Effector memory CD4-positive, alpha-beta T cell (primary cell): ENCODE data around the gene FJX1.
A peak's percentile ranks its signal among the peaks of the same experiment; 100 is the strongest.

Experiments used
- DNase-seq, 3 donors: peaks; one replicate each; pipeline ENCODE4 v3.0.0-alpha.2; 2020
- H3K27ac ChIP-seq: 2 replicates; pipeline ENCODE4 v1.7.0; 2013; ENCODE audit warnings: mild to moderate bottlenecking, low read length, moderate library complexity; ENCODE audit not compliant: insufficient read depth, poor library complexity, severe bottlenecking
- H3K27me3 ChIP-seq: replicated peaks from 2 replicates; pipeline ENCODE4 v1.7.0; 2013; ENCODE audit warnings: mild to moderate bottlenecking, low read length; ENCODE audit not compliant: insufficient read depth, control insufficient read depth, poor library complexity, severe bottlenecking
- H3K36me3 ChIP-seq: 2 replicates; pipeline ENCODE4 v1.7.0; 2013; ENCODE audit warnings: mild to moderate bottlenecking, low read length, moderate library complexity; ENCODE audit not compliant: control insufficient read depth, insufficient read depth
- H3K4me1 ChIP-seq: 2 replicates; pipeline ENCODE4 v1.7.0; 2013; ENCODE audit warnings: low read length, mild to moderate bottlenecking; ENCODE audit not compliant: control insufficient read depth, insufficient read depth, poor library complexity, severe bottlenecking
- H3K4me3 ChIP-seq: 2 replicates; pipeline ENCODE4 v1.7.0; 2013; ENCODE audit warnings: low read length, low read depth, mild to moderate bottlenecking; ENCODE audit not compliant: insufficient read depth, poor library complexity, severe bottlenecking
- H3K9me3 ChIP-seq: 2 replicates; pipeline ENCODE4 v1.7.0; 2013; ENCODE audit warnings: mild to moderate bottlenecking, low read length, moderate library complexity; ENCODE audit not compliant: control insufficient read depth

Gene FJX1

GRCh38 chr11:35602979-35603378 is 15.3 kb upstream of the FJX1 start:
- Histone ChIP-seq H3K4me1 (no peaks in the 10 kb centered on the region), H3K27ac (no peak overlapping the region), H3K36me3 (no peaks in the 10 kb centered on the region), H3K27me3 (peaks cover 4% of the 10 kb centered on the region), H3K4me3 (no peak overlapping the region), H3K9me3 (no peaks in the 10 kb centered on the region)
- DNase-seq: no peak

- H3K27ac ChIP-seq: no peak overlapping the region
- no peak overlapping the region for H3K4me3 ChIP-seq
- DNase-seq: no peak
- no peaks in the 10 kb centered on the region for H3K9me3 ChIP-seq
- peaks cover under 1% of the 10 kb centered on the region for H3K27me3 ChIP-seq
- no peaks in the 10 kb centered on the region for H3K36me3 ChIP-seq
- H3K4me1 ChIP-seq: no peaks in the 10 kb centered on the region
Measured at GRCh38 chr11:35605706-35606105, 12.6 kb upstream of the FJX1 start.

GRCh38 chr11:35606206-35606605 is 12.1 kb upstream of the FJX1 start:
- H3K27me3 ChIP-seq: peaks cover 6% of the 10 kb centered on the region
- H3K27ac ChIP-seq: no peak overlapping the region
- DNase-seq: no peak
- H3K36me3 ChIP-seq: no peaks in the 10 kb centered on the region
- no peaks in the 10 kb centered on the region for H3K4me1 ChIP-seq
- H3K9me3 ChIP-seq: no peaks in the 10 kb centered on the region
- H3K4me3 ChIP-seq: no peak overlapping the region

- Histone ChIP-seq H3K9me3 (no peaks in the 10 kb centered on the region), H3K36me3 (no peaks in the 10 kb centered on the region), H3K27me3 (peaks cover 6% of the 10 kb centered on the region), H3K27ac (no peak overlapping the region), H3K4me1 (no peaks in the 10 kb centered on the region), H3K4me3 (no peak overlapping the region)
- DNase-seq: no peak
Measured at GRCh38 chr11:35608502-35608901, 9.8 kb upstream of the FJX1 start.

GRCh38 chr11:35609656-35610055 is 8.6 kb upstream of the FJX1 start:
- Histone ChIP-seq H3K4me1 (no peaks in the 10 kb centered on the region), H3K27me3 (peaks cover 6% of the 10 kb centered on the region), H3K27ac (no peak overlapping the region), H3K4me3 (no peak overlapping the region), H3K36me3 (no peaks in the 10 kb centered on the region), H3K9me3 (no peaks in the 10 kb centered on the region)
- DNase-seq: no peak

- no peak overlapping the region for H3K27ac ChIP-seq
- no peak overlapping the region for H3K4me3 ChIP-seq
- no peaks in the 10 kb centered on the region for H3K9me3 ChIP-seq
- H3K27me3 ChIP-seq: peaks cover 8% of the 10 kb centered on the region
- no peaks in the 10 kb centered on the region for H3K4me1 ChIP-seq
- DNase-seq: no peak
- no peaks in the 10 kb centered on the region for H3K36me3 ChIP-seq
Measured at GRCh38 chr11:35610631-35611030, 7.6 kb upstream of the FJX1 start.

- no peak for DNase-seq
- Histone ChIP-seq H3K27me3 (peaks cover 12% of the 10 kb centered on the region), H3K4me3 (no peak overlapping the region), H3K27ac (no peak overlapping the region), H3K4me1 (no peaks in the 10 kb centered on the region), H3K9me3 (no peaks in the 10 kb centered on the region), H3K36me3 (no peaks in the 10 kb centered on the region)
Measured at GRCh38 chr11:35611741-35612140, 6.5 kb upstream of the FJX1 start.

- H3K27me3 ChIP-seq: peaks cover 27% of the 10 kb centered on the region
- no peak overlapping the region for H3K27ac ChIP-seq
- no peak overlapping the region for H3K4me3 ChIP-seq
- H3K36me3 ChIP-seq: no peaks in the 10 kb centered on the region
- DNase-seq: no peak
- H3K9me3 ChIP-seq: no peaks in the 10 kb centered on the region
- peaks cover 17% of the 10 kb centered on the region for H3K4me1 ChIP-seq
Measured at GRCh38 chr11:35614939-35615569, 3.2 kb upstream of the FJX1 start.

- no peaks in the 10 kb centered on the region for H3K36me3 ChIP-seq
- H3K27ac ChIP-seq: no peak overlapping the region
- no peak overlapping the region for H3K4me3 ChIP-seq
- peaks cover 22% of the 10 kb centered on the region for H3K27me3 ChIP-seq
- DNase-seq: peak in 1 of 3 donors; percentile 12
- no peaks in the 10 kb centered on the region for H3K9me3 ChIP-seq
- peaks cover 18% of the 10 kb centered on the region for H3K4me1 ChIP-seq
Measured at GRCh38 chr11:35615921-35616900, 2.0 kb upstream of the FJX1 start.

GRCh38 chr11:35617316-35617686 is 959 bp upstream of the FJX1 start:
- peaks cover 18% of the 10 kb centered on the region for H3K4me1 ChIP-seq
- no peak overlapping the region for H3K27ac ChIP-seq
- no peak overlapping the region for H3K4me3 ChIP-seq
- no peaks in the 10 kb centered on the region for H3K36me3 ChIP-seq
- no peak for DNase-seq
- H3K27me3 ChIP-seq: peaks cover 25% of the 10 kb centered on the region
- no peaks in the 10 kb centered on the region for H3K9me3 ChIP-seq
